TTC549 (cell line): ENCODE measurements around the gene AOX1.
"Not testable (repeated sequence)": the region's sequence is repeated elsewhere in the genome, so short reads cannot be mapped to it uniquely, and the experiment has no call there.

ENCODE experiments used
- FAIRE-seq: peaks from 2 replicates; lab custom pipeline; 2012; peaks lifted over from hg19 to GRCh38; lab: Jason Lieb, UNC

The AOX1 gene

DNA sequence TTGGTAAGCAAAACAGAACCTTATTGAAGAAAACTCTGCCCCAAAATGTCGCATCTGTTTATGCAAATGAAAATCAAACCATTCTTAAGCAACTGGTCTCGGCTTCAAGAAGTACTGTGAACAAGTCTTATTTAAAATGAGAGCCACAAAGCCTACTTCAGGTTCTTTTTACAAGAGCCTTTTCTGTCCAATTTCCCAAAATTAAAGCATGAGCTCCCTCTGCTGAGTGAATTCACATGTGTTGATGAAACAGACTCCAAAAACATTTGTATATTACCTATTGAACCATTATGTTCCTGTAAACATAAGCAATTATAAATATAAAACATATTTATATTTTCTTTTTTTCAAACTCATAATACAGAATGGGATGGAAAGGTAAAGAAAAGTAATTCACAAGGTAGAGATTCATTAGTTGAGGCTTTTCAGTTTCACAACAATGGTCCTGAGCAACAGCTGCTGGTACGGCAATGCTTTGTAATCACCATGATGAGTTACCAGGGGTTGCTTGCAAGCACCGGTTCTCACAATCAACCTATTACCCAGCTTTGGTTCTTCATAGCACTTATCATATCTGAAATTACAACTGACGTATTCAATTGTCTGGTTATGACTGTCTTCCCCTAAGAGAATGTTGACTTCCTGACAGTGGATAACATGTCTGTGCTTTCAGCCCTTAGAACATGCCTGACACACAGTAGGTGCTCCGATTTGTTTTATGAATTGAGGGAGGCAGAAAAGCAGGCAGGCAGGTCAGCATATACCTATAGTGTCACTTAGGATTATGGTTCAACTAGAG is 117.5 kb downstream of the AOX1 start:
- peak; percentile 90 for FAIRE-seq

DNA sequence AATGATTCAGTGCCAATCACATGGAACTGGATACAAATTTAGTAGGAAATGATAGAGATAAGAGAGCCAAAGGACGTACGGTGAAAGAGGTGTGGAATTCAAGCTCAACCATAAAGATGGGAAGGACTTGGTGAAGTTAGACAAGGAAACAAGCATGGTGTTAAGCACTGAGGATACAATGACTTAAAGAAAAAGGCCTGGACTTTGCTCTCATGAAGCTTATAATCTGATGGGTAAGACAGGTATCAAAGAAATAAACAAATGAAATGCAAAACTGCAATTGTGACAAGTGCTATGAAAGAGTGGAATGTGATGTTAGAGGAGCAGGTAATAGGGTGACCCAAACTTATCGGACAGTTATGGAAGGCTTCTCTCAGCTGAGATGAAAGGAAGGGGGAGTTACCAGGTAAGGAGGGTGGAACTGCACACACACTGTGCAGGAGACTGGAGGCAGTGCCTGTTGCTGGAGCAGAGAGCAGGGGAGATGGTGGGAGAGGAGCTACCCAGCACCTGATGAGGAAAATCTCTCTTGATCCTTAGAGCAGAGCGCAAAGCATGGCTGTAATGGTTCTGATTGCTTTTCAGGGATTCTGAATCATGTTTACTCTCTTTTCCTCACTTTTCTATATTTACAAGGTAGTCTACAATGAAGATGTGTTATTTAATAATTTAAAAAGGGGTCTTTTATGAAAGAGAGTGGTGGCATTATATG is 118.3 kb downstream of the AOX1 start:
- no peak for FAIRE-seq

DNA sequence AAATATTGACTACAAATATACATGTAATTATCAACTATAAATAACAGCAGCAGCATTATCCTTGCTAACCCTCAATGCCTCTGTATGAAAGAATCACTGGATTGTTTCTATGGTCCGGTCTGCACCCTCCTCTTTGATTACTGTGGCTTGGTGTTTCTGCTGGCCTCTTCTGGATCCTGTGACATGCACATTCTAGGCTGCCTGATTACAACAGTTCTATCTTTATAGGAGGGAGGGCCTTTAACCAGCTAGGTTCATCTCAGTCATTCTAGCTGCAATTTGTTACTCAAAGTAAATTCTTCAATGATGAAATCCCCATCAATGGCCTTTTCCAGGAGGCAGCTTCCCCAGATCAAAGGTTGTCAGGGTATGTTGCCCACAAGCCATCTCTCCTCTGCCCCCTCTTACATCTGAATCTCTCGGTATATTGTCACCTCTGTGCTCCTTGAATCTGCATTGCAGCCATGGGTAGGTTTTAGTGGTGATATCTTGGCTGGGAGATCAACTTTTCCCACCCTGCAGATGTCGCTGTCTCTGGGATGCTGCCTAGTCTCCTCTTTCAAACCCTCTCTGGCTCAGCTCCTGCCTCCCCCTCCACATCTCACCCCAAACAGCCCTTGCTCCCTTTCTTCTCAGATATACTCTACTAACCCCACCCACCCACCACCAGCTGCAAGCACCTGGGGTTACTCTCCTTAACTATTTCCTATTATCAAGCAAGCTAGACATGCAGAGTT is 119.7 kb downstream of the AOX1 start:
- no peak for FAIRE-seq

DNA sequence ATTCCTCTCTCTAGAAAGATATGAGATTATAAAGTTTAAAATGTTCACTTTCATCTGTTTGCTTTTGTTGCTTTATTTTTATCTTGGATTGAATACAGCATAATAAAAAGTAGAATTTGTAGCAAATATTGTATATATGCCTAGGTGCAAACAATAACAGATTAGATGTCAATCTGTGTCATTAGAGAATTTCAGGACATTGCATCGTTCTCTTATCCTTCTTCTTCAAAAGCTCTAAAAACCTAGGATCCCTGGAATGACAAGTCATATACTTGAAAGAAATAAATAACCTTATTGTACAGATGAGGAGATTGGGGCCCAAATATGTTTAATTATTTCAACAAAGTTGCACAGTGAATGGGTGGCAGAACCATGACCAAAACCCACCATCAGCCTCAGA is 123.1 kb downstream of the AOX1 start:
- no peak for FAIRE-seq

DNA sequence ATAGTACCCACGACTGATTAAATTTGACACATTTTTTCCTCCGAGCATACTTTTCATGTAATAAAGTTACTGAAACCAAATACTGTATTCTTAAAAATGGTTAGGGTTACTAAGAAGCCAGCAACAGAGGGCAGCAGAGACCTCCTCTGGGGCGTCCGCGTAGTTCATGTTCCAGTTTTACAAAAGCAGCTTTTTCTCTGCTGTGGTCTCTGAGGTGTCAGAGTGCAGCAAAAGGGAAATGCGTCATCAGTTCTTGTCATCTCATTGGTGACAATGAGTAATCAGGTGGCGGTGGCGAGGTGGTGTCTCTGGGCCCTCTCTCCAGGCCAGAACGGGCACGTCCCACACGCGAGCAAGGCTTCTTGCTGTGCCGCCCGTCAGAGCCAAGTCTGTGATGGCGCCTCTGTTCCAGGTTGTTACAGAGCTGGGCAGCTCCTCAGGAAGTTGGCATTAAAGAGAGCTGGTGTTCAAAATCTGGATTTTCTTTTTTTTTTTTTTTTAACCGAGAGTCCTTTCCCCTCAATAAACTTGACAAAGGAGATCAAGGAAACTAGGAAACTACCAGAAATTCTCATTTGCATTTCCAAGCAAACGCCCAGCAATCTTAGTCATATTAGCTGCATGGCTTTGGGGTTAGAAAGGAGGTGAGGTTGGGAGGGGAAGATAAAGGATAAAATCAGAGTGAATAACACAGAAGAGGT is 127.3 kb downstream of the AOX1 start:
- FAIRE-seq: peak; percentile 90

DNA sequence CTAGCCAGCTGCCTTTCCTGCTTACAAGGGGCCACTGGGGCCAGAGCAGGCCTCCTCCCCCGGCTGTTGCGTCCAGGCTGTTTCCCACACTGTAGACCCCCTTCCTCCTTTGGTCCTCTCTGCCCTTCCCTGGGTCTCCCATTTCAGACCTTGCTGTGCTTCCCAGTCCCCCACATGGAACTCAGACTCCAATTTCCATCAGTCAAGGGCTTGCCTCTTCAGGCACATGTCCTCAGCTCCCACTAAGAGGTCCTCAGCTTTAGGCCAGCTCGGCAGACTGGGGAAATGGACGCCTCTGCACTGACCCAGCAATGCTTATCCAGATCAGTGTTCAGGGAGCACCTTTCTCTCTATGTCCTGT is 127.9 kb downstream of the AOX1 start:
- FAIRE-seq: no peak

DNA sequence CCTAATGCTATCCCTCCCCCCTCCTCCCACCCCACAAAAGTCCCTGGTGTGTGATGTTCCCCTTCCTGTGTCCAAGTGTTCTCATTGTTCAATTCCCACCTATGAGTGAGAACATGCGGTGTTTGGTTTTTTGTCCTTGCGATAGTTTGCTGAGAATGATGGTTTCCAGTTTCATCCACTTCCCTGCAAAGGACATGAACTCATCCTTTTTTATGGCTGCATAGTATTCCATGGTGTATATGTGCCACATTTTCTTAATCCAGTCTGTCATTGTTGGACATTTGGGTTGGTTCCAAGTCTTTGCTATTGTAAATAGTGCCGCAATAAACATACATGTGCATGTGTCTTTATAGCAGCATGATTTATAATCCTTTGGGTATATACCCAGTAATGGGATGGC is 129.2 kb downstream of the AOX1 start:
- FAIRE-seq: not testable (repeated sequence)

DNA sequence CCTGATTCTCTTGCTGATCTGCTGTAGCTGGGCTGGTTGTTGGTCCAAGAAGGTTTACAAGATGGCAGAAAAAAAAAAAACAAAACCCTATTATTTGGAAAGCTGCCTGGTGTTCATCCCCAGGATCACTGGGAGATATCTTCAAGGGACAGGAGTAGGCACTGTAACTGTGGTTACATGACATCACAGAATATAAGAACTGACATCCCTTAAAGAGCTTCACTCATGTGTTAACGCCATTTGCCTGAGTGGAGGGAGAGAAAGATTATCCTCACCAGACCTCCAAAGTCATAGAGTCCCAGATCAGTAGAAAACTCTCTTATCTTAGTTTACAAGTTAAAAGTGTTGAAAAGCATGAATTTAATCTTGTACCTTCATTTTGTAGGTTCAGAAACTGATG is 130.6 kb downstream of the AOX1 start:
- no peak for FAIRE-seq
